Measurements from ENCODE around the gene MGAM2.
A peak's percentile ranks its signal among the peaks of the same experiment; 100 is the strongest.

The MGAM2 gene

GRCh38 chr7:142180426-142180825, 68.9 kb downstream of the MGAM2 start:
- no peak for DNase-seq

GRCh38 chr7:142181211-142181610, 69.7 kb downstream of the MGAM2 start:
- DNase-seq, result no peak

GRCh38 chr7:142181966-142182365, 70.4 kb downstream of the MGAM2 start:
- no peak for DNase-seq

GRCh38 chr7:142185069-142185468, 73.6 kb downstream of the MGAM2 start:
- no peak for DNase-seq

GRCh38 chr7:142185801-142186200, 74.3 kb downstream of the MGAM2 start:
- no peak for DNase-seq

GRCh38 chr7:142188154-142188553, 76.6 kb downstream of the MGAM2 start:
- DNase-seq, result no peak

- peak; percentile 19 for DNase-seq
Observed at GRCh38 chr7:142188846-142189245, 77.3 kb downstream of the MGAM2 start.

- no peak for DNase-seq
Observed at GRCh38 chr7:142194201-142194600, 82.7 kb downstream of the MGAM2 start.

- DNase-seq, result no peak
Observed at GRCh38 chr7:142196066-142196840, 84.7 kb downstream of the MGAM2 start.

GRCh38 chr7:142200206-142200605, 88.7 kb downstream of the MGAM2 start:
- no peak for DNase-seq

GRCh38 chr7:142228537-142229104, 117.1 kb downstream of the MGAM2 start:
- DNase-seq, result no peak

- DNase-seq, result no peak
Observed at GRCh38 chr7:142231716-142232115, 120.2 kb downstream of the MGAM2 start.

- no peak for DNase-seq
Observed at GRCh38 chr7:142240546-142240945, 129.0 kb downstream of the MGAM2 start.

GRCh38 chr7:142243823-142244222, 132.3 kb downstream of the MGAM2 start:
- no peak for DNase-seq

- no peak for DNase-seq
Observed at GRCh38 chr7:142248166-142249160, 136.9 kb downstream of the MGAM2 start.

- no peak for DNase-seq
Observed at GRCh38 chr7:142249918-142250317, 138.4 kb downstream of the MGAM2 start.

- DNase-seq, result no peak
Observed at GRCh38 chr7:142250705-142251104, 139.2 kb downstream of the MGAM2 start.

- no peak for DNase-seq
Observed at GRCh38 chr7:142257958-142258357, 146.4 kb downstream of the MGAM2 start, which contains the start of gene PRSS58. PRSS58 (minus strand) TSS chr7:142258058; CDS start chr7:142257707, 351 bp downstream.

- no peak for DNase-seq
Observed at GRCh38 chr7:142263598-142264380, 152.3 kb downstream of the MGAM2 start.

All from NCI-H748 treated with DMSO at 0.1 percent for 48 hours (cell line).